Measurements from ENCODE around the gene CSDE1. TPM values are rescaled to one million over a fixed set of nuclear protein-coding genes. Genes with fewer than 3 reads are reported as not detected.

Gene CSDE1
- polyA plus RNA-seq, 1 of the 3 experiments (the other 2 are of a cell fraction): 151 TPM

DNA sequence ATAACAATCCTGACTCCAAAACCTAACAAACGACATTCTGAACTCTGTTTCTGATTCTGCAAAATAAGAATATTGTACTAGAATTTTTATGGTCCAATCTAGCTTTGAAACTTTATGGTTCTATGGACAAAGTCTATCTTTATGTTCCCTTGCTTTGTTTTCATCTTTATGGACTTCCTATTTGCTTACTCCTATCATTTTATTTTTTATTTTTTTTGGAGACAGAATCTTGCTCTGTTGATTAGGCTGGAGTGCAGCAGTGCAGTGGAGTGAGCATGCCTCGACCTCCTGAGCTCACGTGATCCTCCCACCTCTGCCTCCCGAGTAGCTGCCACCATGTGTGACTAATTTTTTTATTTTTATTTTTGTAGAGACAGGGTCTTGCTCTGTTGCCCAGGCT lies 44.8 kb downstream of the CSDE1 start:
- H3K9me2 ChIP-seq: no peaks in the 10 kb centered on the region
- H3F3A ChIP-seq (replicated peaks; ENCODE audit: insufficient read depth): peaks cover 22% of the 10 kb centered on the region
- H4K20me1 ChIP-seq (ENCODE audit: insufficient read depth): no peaks in the 10 kb centered on the region
- no peak overlapping the region for H2AFZ ChIP-seq (ENCODE audit: low read depth)
- H3K79me2 ChIP-seq (ENCODE audit: insufficient read depth): peaks cover 67% of the 10 kb centered on the region
- ChIA-PET POLR2A (no interaction called here), CTCF (interaction anchor here (0.9 kb wide), 1 partner anchor 366 kb away, joined by 3 read pairs; no protein-coding TSS in a partner anchor)
- peaks cover 57 to 73% of the 10 kb centered on the region in 2 experiments for H3K36me3 ChIP-seq (replicated peaks in 1 of 2; ENCODE audit: control insufficient read depth in 1 of 2, insufficient read depth in 2 of 2, low read length in 1 of 2)
- no peak for TF ChIP-seq GABPA (IDR thresholded peaks at IDR 0.05; ENCODE audit: low read depth)
- TF ChIP-seq, protein P1, sequence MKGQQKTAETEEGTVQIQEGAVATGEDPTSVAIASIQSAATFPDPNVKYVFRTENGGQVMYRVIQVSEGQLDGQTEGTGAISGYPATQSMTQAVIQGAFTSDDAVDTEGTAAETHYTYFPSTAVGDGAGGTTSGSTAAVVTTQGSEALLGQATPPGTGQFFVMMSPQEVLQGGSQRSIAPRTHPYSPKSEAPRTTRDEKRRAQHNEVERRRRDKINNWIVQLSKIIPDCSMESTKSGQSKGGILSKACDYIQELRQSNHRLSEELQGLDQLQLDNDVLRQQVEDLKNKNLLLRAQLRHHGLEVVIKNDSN (IDR thresholded peaks at IDR 0.05; ENCODE audit: borderline replicate concordance, low read depth): no peak
- no peak for TF ChIP-seq TCF12 (IDR thresholded peaks at IDR 0.05)
- TF ChIP-seq, protein P2, sequence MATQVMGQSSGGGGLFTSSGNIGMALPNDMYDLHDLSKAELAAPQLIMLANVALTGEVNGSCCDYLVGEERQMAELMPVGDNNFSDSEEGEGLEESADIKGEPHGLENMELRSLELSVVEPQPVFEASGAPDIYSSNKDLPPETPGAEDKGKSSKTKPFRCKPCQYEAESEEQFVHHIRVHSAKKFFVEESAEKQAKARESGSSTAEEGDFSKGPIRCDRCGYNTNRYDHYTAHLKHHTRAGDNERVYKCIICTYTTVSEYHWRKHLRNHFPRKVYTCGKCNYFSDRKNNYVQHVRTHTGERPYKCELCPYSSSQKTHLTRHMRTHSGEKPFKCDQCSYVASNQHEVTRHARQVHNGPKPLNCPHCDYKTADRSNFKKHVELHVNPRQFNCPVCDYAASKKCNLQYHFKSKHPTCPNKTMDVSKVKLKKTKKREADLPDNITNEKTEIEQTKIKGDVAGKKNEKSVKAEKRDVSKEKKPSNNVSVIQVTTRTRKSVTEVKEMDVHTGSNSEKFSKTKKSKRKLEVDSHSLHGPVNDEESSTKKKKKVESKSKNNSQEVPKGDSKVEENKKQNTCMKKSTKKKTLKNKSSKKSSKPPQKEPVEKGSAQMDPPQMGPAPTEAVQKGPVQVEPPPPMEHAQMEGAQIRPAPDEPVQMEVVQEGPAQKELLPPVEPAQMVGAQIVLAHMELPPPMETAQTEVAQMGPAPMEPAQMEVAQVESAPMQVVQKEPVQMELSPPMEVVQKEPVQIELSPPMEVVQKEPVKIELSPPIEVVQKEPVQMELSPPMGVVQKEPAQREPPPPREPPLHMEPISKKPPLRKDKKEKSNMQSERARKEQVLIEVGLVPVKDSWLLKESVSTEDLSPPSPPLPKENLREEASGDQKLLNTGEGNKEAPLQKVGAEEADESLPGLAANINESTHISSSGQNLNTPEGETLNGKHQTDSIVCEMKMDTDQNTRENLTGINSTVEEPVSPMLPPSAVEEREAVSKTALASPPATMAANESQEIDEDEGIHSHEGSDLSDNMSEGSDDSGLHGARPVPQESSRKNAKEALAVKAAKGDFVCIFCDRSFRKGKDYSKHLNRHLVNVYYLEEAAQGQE (IDR thresholded peaks at IDR 0.05; ENCODE audit: low read depth, low read length): no peak
- TF ChIP-seq, protein P3, sequence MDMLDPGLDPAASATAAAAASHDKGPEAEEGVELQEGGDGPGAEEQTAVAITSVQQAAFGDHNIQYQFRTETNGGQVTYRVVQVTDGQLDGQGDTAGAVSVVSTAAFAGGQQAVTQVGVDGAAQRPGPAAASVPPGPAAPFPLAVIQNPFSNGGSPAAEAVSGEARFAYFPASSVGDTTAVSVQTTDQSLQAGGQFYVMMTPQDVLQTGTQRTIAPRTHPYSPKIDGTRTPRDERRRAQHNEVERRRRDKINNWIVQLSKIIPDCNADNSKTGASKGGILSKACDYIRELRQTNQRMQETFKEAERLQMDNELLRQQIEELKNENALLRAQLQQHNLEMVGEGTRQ (IDR thresholded peaks at IDR 0.05; ENCODE audit: borderline replicate concordance, low read depth, low read length): no peak
- TF ChIP-seq MEF2A (IDR thresholded peaks at IDR 0.05; ENCODE audit: borderline replicate concordance, low read depth): no peak
- no peak for TF ChIP-seq SMC3 (IDR thresholded peaks at IDR 0.05; ENCODE audit: low read depth, low read length)
- TF ChIP-seq FOXJ3 (CRISPR knock-in tag; IDR thresholded peaks at IDR 0.05): no peak
- no peak for TF ChIP-seq GATA2 (CRISPR knock-in tag; IDR thresholded peaks at IDR 0.05)
- no peak for TF ChIP-seq RFX5 (IDR thresholded peaks at IDR 0.05; ENCODE audit: low read length)
- TF ChIP-seq TAF1 (IDR thresholded peaks at IDR 0.05; ENCODE audit: borderline replicate concordance, low read depth, low read length): no peak
- no peak for TF ChIP-seq RCOR1 (IDR thresholded peaks at IDR 0.05; ENCODE audit: low read length)
- TF ChIP-seq JUND (IDR thresholded peaks at IDR 0.05): no peak
- TF ChIP-seq CHD2 (IDR thresholded peaks at IDR 0.05; ENCODE audit: low read length, partially characterized antibody): no peak
- no peak for TF ChIP-seq EP300 (IDR thresholded peaks at IDR 0.05; ENCODE audit: borderline replicate concordance in 1 of 2, low read depth in 1 of 2, low read length in 1 of 2)
- 93% methylated on average over 4 of the region's 4 CpGs for WGBS (ENCODE audit: low lambda C conversion rate)
- H3K9ac ChIP-seq: no peak overlapping the region
- no peak overlapping the region for H3K27ac ChIP-seq (ENCODE audit: low read depth in 2 of 2, low read length in 1 of 2)
- H3K4me3 ChIP-seq (ENCODE audit: low read depth in 2 of 2, low read length in 1 of 2): no peak overlapping the region
- no peaks in the 10 kb centered on the region for H3K9me3 ChIP-seq
- no peaks in the 10 kb centered on the region for H3K27me3 ChIP-seq (ENCODE audit: insufficient read depth)
- peaks cover 12 to 13% of the 10 kb centered on the region in 2 experiments; a peak in 3 of 4 replicates for H3K4me1 ChIP-seq (ENCODE audit: control insufficient read depth in 1 of 2, insufficient read depth in 2 of 2, low read depth in 1 of 2, low read length in 1 of 2)
- no peak for DNase-seq
- H3K4me2 ChIP-seq: no peak overlapping the region

All from SK-N-SH (cell line).